ENCODE data around the gene HECTD1.
"Not testable (repeated sequence)": the region's sequence is repeated elsewhere in the genome, so short reads cannot be mapped to it uniquely, and the experiment has no call there.

The HECTD1 gene

DNA sequence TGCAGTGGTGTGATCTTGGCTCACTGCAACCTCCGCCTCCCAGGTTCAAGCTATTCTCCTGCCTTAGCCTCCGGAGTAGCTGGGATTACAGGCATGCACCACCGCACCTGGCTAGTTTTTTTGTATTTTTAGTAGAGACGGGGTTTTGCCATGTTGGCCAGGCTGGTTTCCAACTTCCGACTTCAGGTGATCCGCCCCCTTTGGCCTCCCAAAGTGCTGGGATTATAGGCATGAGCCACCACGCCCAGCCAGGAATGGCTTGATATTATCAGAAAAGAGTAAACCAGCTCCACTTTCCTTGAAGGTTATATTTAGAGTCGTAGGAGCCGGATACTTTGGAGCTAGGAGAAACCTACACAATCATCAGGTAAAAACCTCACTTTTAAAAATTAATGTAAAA lies 121.1 kb downstream of the HECTD1 start:
- not testable (repeated sequence) for DNase-seq

DNA sequence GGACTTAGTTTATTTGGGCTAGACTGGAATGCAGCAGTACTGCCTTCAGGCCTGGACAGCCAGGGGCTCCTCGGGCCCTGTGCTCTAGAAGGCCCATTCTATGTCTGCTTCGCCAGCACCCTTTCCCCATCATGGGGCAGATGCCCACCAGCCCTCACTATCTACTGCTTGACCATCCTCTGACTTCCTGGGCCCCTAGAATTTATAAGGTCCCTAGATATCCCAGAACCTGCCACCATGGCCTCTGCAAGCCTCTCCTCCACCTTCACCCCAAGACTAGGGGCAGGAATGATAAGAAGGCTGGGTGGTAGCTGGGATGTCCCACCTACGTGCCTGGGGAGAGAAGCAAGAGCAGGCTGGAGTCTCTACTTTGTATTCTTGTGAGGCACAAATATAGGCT lies 122.6 kb downstream of the HECTD1 start:
- DNase-seq: no peak

DNA sequence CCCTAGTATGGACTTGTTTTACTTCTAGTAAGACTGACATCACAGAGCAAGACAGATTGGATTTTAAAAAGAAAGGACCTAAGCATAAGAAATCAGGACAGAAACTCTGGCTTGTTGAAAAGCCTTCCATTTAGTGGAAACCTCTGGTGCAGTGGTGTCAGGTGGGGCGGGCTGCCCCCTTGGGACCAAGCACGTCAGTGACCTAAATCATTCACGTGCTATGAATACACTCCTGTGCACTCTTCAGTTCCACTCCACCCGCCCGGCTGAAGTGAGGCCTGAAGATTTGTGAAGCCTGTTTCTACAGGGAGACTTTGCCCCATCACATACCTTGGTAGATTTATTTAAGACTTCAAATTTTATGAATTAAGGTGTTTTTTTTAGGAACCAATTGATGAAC lies 123.2 kb downstream of the HECTD1 start:
- DNase-seq: no peak

DNA sequence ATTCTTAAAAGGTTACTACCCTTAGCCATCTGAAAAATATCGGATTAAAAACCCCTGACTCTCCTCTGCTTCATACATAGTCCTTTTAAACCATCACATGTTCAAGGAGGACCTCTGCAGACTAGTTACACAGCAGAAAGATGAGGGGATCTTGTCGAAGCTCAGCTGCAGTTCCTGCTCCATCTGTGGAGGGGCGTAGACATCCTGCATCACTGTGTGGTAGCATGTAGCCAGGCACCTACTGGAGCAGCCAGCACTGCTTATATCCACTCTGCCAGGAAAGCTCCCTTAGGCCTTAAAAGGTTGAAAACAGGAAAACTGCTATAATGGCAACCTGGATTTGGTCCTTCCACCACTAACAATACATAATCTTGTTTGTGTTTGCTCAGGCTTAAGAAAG lies 123.8 kb downstream of the HECTD1 start:
- DNase-seq: no peak

DNA sequence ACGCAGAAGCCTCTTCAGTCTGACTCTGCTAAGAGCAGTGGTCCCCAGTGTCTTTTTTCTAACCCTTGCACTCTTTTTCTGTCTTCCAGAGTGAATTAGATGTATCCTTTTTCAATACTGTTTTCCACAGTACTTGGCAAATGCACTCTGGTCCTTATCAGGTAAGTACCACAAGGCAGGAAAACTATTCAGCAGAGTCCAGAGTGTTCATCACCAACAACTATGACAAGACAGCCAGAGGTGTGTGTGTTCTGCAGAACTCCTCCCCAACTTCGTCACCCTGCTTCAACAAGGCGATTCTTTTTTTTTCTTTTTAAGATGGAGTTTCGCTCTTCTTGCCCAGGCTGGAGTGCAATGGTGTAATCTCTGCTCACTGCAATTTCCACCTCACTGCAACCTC lies 127.1 kb downstream of the HECTD1 start:
- no peak for DNase-seq

DNA sequence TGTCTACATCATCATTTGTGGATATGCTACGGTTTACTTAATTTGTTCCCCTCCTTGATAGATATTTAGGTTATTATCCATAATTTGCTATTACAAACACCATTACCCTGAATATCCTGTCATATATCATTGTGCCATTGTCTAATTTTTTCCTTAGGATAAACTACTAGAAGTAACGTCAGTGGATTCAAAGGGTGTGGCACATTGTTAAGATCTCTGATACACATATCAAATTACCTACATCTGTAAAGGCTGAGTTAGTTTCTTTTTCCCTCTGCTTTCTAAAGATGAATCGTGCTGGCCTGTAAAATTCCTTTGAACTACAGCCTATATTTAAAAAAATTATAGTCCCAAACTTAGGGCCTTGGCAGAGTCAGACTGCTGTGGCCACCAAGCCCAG lies 127.5 kb downstream of the HECTD1 start:
- DNase-seq: no peak

DNA sequence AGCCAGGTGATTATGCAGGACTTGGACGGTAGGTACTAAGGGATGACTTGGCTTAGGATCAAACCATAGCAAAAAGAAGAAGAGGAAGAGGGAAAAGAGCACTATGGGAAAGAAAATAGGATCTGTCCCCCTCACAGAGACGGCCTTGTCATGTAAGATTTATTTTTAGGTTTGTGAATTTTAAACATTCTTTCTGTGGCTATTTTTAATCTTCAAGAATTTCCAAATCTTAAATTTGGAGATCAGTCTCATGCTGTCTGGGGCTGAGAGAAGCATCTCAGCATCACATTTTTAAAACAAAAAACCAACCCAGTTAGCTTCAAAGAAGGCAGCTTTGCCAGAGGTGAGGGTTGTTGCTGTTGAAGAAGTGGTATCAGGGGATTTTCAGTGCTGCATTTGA lies 128.8 kb downstream of the HECTD1 start:
- no peak for DNase-seq

DNA sequence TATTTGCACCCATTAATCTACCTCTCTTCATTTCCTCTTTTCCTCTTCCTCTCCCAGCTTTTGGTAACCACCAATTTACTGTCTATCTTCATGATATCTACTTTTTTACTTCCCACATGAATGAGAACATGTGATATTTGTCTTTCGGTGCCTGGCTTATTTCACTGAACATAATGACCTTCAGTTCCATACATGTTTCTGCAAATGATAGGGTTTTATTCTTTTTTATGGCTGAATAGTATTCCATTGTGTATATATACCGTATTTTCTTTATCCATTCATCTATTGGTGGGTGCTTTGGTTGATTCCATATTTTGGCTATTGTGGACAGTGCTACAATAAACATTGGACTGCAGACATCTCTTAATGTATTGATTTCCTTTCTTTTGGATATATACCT lies 132.4 kb downstream of the HECTD1 start:
- no peak for DNase-seq

DNA sequence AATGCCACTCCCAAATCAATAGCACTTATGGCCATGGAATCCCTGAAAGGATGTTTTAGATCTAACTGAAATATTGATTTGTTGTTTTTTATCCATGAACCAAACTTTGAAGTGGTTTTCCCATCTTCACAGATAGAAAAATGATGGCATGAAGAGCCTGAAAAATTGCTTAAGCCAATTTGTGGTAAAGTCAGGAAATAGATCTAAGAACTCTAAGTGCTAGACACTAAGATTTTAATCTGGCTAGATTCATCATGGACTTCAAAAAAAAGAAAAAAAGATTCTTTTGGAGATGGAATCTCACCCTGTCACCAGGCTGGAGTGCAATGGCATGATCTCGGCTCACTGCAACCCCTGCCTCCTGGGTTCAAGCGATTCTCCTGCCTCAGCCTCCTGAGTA lies 136.4 kb downstream of the HECTD1 start:
- DNase-seq: no peak

DNA sequence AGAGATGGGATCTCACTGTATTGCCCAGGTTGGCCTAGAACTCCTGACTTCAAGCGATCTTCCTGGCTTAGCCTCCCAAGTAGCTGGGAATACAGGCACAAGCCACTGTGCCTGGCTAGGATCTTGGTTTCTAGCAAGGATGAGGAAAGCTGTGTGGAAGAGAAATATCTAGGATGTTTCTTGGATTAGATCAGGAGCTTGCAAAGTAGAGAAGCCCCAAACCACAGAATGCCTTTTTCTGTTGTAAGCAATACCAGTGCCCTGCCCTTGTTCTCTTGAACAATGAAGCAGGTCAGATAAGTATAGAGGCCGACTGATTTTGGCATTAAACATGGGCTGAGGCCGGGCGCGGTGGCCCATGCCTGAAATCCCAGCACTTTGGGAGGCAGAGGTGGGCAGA lies 137.2 kb downstream of the HECTD1 start:
- DNase-seq: peak; percentile 31

DNA sequence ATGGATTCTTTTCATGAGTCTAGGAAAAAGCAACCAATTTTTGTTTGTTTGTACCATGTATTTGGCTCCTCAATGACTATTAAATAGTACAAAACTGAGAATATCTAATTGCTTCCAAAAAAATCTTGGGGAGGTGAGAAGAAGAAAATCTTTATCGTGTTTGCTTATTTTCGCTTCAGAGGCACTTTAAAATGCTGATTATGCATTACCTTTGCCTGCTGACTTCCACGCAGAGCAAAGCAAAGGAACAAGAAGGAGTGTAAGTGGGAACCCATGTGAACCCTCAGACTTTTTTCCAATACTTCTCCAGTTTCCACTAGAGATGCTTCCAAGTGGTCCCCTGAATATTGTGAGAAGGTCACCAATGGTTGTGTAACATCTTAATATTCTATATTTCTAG lies 138.2 kb downstream of the HECTD1 start:
- DNase-seq: no peak

DNA sequence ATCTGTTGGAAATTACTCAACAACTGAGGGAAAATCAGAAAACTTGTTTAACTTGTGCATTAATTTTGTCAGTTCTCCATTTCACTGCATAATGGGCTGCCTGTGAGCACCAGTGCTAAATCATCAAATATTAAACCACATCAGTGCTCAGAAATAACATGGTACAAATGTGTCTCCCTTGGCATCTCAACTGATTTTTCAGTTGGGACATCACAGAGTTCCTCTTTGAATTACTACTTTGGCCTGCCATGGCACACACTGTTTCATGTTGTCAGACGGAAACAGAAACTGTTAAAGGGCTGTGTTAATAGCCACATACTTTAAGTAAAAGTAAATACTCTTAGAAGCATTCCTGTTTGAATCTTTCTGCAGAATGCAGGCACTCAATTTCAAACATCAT lies 139.4 kb downstream of the HECTD1 start:
- DNase-seq: no peak

DNA sequence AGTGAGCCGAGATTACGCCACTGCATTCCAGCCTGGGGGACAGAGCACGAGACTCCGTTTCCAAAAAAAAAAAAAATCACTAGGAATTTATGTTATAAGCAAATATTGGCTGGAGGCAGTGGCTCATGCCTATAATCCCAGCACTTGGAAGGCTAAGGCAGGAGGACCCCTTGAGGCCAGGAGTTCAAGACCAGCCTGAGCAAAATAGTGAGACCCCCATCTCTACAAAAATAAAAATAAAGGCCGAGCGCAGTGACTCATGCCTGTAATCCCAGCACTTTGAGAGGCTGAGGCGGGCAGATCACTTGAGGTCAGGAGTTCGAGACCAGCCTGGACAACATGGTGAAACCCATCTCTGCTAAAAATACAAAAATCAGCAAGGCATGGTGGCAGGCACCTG lies 144.7 kb downstream of the HECTD1 start:
- DNase-seq: not testable (repeated sequence)

DNA sequence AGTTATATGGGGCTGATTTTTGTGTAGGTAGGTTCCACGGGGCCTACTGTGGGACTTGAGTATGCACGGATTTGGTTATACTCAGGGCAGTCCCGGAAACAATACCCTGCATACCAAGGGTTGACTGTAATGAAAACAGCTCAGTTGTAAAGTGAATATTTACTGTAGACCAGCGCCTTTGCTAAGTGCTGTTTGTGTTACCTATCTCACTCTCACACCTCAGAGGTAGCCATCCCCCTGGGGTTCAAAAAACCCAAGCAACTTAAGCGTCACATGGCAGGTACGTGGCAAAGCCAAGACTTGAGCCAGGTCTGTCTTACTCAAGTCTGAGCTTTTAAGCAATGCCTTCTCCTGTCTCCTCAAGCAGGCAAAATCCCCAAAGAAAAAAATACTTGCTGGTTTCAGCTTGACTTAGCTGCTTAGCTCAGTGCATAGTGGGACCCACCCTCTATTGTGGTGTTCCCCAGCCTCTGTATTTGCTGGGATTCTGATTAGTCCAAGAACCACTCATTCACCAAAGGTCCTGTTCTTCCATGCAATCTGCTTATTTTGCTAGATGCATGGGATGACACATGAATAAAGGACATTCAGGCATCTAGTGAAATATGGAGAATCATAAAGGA lies 147.2 kb downstream of the HECTD1 start:
- DNase-seq: no peak

DNA sequence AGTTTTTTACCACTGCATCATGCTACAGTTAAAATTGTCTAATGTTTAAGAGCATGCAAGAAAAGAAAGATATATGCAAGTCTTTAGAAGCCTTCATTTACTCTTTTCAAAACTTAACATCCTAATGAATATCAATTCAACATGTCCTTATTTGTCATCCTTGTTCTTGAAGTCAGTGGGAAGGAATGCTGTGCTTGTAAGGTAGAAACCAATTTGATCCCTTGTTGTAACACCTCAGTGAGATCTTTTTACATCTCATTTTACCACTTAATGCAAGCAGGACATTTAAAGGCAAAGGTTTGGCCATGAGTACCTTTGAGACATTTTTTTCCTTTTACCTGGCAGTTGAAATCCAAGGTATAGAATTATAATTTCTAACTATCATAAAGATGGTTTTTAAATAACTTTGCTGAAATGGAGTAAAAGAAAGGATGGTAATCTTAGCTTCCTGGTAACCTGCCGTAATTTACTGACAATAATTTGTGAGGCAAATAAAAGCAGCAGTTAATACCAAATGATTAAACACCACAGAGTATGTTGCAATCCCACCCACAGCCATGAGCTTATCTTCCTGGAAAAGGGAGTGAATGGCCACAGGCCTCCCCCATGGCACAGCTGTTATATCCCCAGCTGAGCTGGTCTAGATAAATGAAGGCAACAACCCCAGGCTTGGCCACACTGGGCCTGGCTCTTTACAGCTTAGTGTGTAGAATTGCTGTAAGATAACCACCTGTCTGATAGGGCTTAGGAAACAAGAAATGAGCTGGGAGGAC lies 148.3 kb downstream of the HECTD1 start:
- no peak for DNase-seq

DNA sequence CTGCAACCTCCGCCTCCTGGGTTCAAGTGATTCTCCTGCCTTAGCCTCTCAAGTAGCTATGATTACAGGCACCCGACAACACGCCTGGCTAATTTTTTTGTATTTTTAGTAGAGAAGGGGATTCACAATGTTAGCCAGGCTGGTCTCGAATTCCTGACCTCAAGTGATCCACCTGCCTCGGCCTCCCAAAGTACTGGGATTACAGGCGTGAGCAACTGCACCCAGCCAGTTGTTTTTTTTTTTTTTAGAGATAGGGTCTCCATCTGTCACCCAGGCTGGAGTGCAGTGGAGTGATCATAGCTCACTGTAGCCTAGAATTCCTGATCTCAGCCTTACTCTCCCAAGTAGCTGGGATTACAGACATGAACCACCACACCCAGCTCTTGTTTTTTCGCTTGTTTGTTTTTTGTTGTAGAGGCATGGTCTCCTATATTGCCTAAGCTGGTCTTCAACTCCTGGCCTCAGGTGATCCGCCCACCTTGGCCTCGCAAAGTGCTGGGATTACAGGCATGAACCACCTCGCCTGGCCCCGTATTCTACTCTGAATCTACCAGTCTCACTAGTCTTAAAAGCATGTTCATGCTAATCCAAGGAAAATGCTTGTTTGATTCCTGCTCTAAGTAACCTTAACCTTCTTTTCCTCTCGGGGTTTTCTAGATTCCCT lies 149.8 kb downstream of the HECTD1 start:
- no peak for DNase-seq

DNA sequence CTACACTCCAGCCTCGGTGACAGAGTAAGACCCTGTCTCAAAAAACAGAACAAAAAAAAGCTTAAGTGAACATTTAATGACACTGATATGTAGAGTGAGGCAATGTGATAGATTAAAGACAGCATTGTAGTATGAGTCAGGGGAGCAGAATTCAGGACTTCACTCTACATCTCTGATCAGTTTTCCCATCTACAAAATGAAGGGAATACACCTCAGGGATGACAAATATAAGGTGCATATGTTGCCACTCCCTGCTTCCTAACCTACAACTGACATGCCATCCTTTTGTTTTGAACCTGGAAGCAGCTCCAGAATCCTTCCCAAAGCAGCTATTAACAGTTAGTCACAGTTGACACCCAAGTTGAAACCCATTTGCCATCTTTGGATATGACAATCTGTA lies 150.6 kb downstream of the HECTD1 start:
- DNase-seq: no peak

DNA sequence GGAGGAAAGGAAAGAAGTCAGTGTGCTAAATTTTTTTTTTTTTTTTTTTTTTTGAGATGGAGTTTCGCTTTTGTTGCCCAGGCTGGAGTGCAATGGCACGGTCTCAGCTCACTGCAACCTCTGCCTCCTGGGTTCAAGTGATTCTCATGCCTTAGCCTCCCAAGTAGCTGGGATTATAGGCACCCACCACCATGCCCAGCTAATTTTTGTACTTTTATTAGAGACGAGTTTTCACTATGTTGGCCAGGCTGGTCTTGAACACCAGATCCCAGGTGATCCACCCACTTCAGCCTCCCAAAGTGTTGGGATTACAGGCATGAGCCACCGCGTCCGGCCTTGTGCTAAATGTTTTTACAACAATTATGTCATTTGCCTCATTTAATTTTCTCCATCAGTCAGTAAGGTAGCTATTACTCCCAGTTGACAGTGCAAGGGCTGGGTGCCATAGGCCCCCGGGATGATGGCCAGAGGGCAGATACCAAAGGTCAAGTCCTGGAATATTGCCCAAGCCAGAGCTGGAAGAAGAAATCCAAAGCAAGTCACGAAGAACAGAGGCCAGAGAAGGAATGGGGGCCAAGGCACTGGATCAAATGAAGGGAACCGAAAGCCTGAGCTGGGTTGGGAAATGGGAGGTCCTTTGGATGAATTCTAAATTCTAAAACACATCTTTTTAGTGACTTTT lies 154.5 kb downstream of the HECTD1 start:
- not testable (repeated sequence) for DNase-seq

DNA sequence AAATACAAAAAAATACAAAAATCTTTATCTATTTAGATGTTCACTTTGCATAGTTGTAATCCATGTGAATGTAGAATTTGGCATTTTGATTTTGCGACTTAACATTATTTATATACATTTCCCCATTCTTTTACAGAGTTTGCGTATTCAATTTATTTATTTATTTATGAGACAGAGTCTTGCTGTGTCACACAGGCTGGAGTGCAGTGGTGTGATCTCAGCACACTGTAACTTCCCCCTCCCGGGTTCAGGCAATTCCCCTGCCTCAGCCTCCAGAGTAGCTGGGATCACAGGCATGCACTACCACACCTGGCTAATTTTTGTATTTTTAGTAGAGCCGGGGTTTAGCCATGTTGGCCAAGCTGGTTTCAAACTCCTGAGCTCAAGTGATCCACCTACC lies 156.1 kb downstream of the HECTD1 start:
- DNase-seq: no peak

DNA sequence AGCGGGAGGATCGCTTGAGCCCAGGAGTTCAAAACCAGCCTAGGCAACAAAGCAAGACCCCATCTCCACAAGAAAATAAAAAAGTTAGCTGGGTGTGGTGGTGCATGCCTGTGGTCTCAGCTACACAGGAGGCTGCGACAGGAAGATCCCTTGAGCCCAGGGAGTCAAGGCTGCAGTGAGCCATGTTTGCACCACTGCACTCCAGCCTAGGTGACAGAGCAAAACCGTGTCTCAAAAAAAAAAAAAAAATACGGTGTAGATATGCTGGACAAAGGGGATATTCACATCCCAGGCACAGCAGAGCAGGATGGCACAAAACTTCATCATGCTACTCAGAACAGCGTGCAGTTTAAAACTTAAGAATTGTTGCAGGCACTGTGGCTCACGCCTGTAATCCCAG lies 156.6 kb downstream of the HECTD1 start:
- DNase-seq: no peak

Data from 8988T (cell line).